Stimulated activated CD4-positive, alpha-beta T cell treated with anti-CD3 and anti-CD28 coated beads, Interleukin-1b, Interleukin-23, amount 100 ng/mL, for 1 hour (primary cell): ENCODE results near the gene RPL9.
"Not testable (repeated sequence)": the region's sequence is repeated elsewhere in the genome, so short reads cannot be mapped to it uniquely, and the experiment has no call there.

Experiments
- DNase-seq, 2 donors: peaks; one replicate each; pipeline ENCODE4 v3.0.0-alpha.2; 2020; ENCODE audit warnings: low read depth in 2 of 2

Gene RPL9

DNA sequence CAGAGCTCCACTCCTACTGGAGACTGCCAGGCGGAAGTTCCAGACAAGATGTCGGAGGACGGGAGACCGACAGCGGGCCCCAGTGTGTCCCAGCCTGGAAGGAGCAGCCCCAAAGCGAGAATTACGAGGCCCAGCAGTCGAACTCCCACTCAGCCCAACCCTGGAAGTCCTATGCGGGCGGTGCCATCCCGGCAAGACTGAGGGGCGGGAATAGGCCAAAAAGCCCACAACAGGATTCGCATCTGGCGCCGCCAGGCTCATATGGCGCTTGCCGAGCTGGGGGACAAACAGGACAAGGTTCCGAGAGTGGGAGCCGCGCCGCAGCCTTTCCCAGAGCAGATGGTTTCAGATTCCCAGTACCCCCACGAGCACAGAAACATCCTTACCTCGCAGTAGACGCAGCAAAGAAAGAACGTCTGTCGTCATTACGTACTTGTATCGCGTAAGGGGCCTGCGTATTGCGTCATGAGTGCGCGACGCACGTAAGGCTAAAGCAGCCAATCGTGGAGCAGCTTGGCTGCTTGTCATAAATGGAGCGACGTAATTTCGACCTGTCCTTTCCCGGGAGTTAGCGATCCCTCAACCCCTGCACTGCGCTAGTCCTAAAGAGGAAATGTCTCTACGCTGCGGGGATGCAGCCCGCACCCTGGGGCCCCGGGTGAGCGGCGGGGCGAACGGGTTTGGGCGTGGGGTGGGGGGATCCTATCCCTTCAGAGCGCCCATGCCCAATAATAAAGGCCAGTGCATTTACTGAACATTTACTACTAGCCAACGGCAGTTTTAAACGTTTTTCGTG, at the start of gene RPL9, which contains the start of gene LIAS:
RPL9 (minus strand) TSS at position 418 of the 796 bp plus-strand sequence. CDS start 483 bp downstream, outside the sequence.
LIAS (plus strand) TSS at position 552 of the 796 bp plus-strand sequence; CDS start at position 614, 62 bp downstream.
- peak; percentile 79 to 82 for DNase-seq

DNA sequence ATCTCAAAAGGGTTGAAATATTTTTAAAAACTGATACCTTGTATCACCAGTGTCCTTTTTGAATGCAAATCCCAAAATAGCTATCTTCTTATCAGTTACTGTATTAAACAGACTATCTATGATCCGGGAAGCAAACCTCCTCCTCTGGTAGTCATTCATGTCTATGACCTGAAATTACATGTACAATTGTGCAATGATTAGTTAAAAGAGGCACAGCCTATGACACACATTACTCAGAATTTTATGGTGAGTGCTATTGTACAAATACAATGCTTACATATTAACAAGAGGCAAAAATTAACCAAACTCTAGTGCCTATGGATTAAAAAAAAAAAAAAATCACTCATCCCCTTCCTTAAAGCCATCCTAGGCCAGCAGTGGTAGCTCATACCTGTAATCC, 46.9 kb upstream of the RPL9 start:
- DNase-seq, result no peak

DNA sequence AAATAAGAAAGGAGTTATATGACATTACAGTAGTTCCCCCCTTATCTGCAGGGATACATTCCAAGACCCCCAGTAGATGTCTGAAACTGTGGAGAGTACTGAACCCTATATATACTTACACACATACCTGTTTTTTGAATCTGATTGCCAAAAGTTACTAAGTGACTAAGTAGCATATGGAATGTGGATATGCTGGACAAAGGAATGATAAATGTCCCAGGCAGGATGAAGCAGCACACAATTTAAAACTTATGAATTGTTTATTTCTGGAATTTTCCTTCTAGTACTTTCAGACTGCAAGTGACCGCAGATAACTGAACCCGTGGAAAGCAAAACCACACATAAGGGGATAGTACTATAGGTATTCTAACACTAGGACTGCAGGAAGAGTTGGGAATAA, 45.8 kb upstream of the RPL9 start:
- no peak for DNase-seq

DNA sequence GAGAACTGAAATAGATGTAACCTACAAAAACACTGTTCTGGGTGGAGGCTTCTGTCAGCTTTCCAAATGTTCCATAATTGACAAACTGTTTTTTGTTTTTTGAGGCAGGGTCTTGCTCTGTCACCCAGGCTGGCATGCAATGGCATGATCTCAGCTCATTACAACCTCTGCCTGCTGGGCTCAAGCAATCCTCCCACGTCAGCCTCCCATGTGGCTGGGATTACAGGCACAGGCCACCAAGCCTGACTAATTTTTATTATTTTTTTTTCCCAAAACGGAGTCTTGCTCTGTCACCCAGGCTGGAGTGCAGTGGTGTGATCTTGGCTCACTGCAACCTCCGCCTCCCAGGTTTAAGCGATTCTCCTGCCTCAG, 43.9 kb upstream of the RPL9 start:
- DNase-seq, result not testable (repeated sequence)

DNA sequence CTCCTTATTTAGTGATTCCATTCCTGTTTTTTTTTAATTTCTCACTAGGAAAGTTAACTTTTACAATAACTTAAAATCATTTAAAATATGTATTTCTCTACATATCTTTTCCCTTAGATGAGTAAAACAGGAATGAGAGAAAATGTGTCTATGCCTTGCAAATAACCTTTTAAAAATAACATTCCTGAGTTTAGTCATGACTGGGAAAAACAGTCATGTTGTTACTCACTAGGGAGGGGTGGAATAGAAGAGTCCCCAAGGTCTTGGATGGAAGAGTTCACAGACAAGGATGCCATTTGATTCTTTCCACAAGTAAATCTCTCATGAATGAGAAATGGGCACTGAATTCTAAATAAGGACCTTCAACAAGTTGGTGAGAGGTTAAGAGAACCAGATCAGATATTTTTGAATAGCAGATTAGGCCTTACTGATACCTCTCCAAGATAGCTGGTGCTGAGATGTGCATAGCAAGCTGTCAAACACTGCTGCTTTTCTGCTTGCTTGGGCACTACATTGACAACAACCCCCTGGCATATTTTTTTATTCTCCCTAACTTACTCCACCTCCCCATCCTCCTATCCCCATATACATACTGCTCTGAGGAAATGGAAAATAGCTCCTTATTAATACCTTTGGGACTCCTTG, 43.4 kb upstream of the RPL9 start:
- no peak for DNase-seq

DNA sequence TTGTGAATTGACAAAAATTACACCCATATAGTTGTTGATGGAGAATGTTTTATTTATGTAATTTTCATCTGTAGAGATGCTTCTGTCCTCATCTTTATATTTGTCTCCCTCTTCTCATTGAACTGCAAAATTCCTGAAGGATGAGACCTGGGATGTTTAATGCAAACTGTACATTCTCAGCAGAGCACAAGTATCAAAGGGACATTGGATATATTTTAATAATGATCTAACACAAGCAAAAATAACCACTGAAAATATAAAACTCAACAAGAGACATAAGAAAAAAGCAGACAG, 40.0 kb upstream of the RPL9 start:
- DNase-seq, result no peak

DNA sequence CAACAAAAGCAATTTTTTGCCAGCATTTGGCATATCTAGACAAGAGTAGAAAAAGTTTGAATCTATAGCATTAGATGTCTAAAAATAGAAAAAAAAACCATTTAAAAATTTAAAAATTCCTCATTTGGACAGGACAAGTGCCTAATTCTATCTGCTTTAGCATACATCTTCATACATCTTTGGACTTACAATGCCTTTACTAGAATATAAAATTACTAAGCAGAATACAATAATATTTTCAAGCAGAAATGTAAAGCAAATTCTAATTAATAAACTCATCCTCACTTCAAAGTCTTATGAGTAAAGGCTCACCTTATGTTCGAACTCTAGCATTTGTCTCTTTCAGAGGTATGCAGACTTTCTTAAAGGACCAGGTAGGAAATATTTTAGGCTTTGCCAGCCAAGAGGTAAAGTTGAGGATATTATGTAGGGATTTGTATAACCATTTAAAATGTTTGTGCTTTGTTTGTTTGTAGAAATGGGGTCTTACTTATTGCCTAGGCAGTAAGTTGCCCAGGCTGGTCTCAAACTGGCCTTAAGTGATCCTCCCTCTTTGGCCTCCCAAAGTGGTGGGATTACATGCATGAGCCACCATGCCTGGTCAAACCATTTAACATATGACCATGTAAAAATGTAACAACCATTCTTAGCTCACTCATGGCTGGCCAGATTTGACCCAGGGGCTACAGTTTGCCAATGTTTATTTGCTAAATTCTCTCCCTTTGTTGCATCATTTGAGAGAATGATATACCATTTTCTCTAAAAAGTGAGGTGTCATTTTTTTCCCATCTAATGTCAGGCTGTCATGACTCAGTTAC, 39.4 kb upstream of the RPL9 start:
- DNase-seq, result no peak

DNA sequence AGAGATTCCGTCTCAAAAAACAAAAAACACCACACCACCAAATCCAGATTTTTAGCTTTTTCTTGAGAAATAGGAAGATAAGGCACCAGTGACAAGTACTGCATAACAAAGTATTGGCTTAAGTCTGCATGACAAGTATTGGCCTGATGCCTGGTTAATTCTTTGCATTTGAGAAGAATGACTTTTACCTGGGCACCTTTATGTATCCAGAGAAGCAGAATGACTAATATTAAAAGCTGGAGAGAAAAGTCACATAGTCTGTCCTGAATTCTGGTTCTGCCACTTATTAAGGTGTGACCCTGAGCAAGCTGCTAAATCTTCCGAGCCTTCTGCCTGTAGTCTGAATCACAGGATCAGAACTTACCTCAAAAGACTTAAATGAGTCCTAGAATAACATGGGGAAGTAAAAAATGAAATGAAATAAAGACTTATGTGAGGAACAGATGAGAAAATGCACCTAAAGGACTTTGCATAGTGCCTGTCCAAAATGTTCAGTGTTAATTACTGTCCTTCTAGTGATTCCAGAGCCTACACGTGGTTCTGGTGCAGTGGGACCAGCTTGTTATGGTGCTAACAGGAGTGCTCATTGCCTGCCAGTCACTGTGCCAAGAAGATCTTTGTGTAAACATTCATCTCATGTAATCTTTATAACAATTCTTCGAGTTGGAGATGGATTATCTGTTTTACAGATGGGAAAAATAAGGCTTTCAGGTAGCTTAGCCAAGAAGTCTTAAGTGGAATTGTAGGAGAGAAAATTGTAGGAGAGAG, 36.9 kb upstream of the RPL9 start:
- DNase-seq, result no peak

DNA sequence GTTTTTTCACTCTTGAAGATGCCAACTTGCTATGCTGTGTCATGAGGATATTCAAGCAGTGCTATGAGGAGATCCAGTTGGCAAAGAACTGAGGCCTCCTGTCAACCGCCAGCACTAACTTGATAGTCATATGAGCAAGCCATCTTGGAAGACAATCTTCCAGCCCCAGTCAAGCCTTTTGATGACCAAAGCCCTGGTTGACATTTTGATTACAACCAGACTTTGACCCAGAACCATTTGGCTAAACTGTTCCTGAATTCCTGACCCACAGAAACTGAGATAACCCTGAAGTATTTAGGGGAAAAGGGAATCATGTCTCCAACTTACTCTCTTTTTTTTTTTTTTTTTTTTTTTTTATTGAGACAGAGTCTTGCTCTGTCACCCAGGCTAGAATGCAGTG, 35.6 kb upstream of the RPL9 start:
- DNase-seq, result no peak

DNA sequence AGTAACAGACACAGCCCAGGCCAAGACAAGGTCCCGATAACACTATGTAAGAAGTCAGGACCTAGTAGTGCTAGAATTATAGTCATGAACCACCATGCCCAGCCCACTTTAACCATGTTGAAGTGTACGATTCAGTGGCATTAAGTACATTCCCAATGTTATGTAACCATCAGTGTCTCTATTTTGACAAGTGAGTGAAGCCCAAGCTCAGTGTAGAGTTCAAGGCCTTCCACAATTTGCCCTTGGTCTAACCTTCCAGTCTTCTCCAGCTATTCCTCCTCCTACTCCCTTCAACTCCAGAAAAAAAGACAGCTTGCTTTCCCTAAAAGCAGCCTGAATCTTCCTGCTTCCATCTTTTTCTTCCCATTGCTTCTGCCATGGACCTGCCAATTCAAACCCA, 31.6 kb upstream of the RPL9 start:
- DNase-seq, result no peak

DNA sequence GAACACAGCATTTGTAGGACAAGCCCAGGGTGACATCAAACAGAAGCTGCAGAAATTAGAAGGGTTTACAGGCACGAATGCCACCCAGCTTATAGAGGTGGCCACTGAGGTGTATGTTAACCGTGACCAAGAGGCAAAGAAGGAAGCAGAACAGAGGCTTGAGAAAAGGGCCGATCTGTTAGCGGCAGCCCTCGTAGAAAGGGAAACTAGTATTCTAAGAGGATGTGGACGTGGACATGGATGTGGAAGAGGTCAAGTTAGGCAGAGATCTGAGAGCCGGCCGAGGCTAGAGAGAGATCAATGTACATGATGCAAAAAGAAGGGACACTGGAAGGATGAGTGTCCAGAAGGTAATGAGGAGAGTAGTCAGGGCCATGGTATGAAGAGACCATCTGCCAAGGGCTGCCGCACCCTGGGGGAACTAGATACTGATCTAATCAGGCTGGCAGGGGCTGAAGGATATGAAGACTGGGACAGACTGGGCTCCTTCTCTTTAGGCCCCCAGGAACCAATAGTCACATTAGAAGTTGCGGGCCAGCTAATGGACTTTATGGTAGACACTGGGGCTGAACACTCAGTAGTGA, 27.6 kb upstream of the RPL9 start:
- DNase-seq, result no peak

DNA sequence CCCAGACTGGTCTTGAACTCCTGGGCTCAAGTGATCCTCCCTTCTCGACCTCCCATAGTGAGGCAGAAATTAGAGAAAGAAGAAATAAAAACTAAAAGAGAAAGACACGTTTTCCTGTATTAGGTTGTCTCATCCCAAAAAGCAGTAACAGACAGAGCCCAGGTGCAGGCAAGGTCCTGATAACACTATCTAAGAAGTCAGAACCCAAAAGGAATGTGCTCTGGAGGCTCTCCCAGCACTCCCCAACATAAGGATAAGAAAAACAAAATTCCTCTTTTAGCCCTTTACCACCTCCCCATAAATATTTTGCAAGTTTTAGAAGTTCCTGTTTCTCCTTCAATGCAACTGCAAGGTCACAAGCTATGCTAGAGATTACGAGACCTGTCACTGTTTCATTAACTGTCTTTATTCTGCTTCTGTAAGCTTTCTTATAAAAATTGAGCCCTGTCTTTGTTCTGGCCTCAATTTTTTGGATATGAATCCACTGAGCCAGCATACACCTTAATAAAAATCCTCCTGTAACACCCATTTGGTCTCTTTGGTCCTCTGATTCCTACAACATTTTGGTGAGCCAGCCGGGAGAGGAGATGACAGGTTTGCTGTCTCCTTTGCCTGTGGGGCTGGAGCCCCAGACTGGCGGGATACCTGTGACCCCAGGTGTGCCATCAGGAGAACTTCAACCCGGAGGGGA, 26.0 kb upstream of the RPL9 start:
- DNase-seq, result no peak

DNA sequence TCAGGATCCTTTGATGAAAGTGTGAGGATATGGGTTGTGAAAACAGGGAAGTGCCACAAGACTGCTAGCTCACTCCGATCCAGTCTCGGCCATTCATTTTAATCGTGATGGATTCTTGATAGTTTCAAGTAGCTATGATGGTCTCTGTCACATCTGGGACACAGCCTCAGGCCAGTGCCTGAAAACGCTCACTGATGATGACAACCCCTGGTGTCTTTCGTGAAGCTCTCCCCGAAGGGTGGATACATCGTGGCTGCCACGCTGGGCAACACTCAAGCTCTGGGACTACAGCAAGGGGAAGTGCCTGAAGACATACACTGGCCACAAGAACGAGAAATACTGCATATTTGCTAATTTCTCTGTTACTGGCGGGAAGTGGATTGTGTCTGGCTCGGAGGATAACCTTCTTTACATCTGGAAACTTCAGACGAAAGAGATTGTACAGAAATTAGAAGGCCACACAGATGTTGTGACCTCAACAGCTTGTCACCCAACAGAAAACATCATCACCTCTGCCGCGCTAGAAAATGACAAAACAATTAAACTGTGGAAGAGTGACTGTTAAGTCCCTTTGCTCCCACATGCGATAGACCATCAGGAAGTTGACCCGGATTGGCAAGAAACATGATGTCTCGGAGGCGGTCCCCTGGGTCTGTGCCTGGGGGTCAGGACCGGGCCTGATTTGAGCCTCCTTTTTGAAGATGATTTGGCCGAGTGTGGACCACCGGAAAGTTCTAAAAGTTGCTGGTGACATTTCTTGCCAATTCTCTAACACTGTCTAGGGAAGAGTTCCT, 22.4 kb upstream of the RPL9 start:
- DNase-seq, result no peak

DNA sequence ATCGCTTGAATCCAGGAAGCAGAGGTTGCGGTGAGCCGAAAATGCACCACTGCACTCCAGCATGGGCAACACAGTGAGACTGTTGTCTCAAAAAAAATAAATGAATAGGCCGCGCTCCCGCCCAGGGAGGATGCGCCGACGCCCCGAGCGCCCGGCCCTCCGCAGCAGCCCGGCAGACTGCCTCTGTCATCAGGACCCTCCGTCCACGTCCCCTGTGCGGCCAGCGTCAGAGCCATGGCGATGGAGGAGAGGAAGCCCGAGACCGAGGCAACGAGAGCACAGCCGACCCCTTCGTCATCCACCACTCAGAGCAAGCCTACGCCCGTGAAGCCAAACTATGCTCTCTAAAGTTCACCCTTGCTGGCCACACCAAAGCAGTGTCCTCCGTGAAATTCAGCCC, 21.5 kb upstream of the RPL9 start:
- no peak for DNase-seq

DNA sequence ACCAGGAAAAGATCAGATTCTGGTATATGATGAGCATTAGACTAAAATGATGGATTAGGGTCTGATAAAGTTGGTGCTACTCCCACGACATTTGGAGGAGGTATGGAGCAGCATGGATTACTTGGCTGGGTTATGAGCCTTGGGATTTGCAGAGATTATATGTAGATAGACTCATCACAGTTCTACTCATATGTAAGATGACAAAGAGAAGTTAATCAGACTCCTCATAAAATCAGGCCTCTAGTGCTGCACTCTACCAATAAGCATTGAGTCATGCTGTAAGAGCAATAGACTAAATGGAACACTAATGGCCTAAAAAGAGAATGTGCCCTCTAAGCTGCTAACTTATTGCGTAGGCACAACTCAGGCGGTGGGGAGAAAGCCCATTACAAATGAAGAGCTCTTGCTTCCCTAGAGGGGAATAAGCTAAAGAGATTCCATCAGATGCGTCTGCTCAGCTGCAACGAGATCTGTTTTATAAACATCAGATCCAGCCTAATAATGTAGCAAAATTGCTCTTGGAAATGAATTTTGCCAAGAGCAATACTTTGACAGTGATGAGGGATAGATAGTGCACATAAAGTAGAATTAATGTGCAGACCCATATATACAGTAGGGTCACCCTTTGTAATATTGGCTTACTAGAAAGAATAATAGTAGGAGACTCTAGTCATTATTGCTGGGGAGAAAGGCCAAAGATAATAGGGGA, 17.6 kb upstream of the RPL9 start:
- no peak for DNase-seq

DNA sequence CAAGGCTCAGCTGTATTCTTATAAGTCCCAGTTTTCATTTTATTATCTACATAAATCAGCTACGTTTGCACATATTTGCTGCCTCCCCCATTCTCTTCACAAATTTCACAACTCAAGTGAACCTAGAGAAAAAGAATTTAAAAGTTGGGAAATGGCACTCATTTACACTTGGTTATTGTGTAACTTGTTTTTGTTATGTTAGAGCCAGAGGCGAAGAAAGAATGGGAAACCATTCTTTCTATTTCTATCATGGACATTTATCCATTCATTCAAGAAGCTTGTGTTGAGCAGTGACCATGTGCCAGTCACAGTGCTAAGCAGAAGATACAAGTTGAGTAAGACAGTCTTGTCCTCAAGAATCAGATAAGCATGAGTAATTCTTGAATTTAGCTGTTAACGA, 13.7 kb upstream of the RPL9 start:
- DNase-seq, result no peak

DNA sequence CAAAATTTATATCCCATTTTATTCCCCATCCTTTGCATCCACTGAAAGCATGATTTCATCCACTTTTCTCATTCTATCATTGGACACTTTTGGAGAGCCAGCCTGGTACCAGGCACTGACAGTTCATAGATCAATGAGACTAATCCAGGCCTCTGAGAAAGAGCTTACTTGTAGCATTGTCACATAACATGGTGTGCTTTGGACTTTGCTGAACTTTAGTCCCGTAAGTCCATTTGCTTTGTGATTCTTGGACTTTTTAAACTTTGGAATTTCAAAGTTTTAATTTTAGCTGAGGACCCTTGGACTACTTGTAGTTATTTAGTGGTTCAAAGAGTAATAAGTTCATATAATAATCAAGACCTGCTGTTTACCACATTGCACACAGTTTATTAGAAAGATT, 11.7 kb upstream of the RPL9 start:
- no peak for DNase-seq

DNA sequence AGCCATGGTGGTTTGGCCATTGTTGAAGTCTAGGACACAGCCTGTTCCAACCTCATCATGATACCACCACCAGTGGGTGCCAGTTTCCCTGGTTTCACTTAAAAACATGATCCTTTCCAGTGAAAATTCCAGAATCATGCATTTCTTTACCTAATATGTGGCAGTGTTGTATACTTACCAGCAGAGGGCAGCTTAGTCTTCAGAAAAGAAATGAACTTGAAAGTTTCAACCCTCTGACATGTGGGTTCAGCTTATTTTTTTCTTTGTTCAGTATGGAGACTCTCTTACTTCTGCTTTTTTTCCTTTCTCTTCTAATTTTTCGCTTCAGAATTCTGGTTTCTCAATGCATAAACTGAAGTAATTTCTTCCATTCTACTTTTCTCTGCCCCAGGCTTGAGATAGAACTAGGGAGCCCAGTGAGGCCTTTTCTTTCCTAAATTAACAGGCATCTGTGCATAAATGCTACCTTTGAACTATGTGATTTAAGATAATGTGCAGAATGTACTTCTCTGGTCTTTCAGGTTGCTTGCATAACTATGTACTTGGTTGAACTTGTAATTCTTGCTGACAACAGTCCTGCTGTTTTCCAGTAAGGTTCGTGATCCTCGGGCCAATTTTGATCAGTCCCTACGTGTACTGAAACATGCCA, 10.8 kb upstream of the RPL9 start:
- no peak for DNase-seq

DNA sequence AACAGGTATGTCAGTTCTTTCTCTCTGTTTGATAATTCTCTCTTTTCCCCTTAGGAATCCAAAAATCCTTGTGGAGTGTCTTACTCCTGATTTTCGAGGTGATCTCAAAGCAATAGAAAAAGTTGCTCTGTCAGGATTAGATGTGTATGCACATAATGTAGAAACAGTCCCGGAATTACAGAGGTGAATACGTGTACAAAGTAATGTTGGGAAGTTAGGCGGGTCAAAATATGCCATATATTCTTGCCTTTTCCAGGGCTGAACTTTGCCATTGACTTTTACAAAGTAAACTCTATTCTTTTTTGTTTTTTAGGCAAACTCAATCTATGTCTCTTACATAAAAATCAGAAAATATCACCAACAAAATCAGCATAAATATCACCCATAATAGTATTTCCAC, 8.7 kb upstream of the RPL9 start:
- no peak for DNase-seq
